Measurements from ENCODE around the gene UBE2B. TPM values are rescaled to one million over a fixed set of nuclear protein-coding genes. Genes with fewer than 3 reads are reported as not detected.

The UBE2B gene
- 19.3 and 22.1 TPM in 2 replicates for total RNA-seq (2014; rRNA removed; shearing (Covaris generic))
- 184 and 187 TPM in 2 replicates for polyA plus RNA-seq (2016; fragmentation: Nextera tagmentation; extraction: Ambion mirVana)
- long read RNA-seq, transcript UBE2B-201 (6 exons, 2,515 nt), result major isoform, 11 of 15 reads
- long read RNA-seq, partial matches to known transcripts, result 0 of 15 reads
- long read RNA-seq, other reads (novel, unspliced or antisense), result 2 of 15 reads

DNA sequence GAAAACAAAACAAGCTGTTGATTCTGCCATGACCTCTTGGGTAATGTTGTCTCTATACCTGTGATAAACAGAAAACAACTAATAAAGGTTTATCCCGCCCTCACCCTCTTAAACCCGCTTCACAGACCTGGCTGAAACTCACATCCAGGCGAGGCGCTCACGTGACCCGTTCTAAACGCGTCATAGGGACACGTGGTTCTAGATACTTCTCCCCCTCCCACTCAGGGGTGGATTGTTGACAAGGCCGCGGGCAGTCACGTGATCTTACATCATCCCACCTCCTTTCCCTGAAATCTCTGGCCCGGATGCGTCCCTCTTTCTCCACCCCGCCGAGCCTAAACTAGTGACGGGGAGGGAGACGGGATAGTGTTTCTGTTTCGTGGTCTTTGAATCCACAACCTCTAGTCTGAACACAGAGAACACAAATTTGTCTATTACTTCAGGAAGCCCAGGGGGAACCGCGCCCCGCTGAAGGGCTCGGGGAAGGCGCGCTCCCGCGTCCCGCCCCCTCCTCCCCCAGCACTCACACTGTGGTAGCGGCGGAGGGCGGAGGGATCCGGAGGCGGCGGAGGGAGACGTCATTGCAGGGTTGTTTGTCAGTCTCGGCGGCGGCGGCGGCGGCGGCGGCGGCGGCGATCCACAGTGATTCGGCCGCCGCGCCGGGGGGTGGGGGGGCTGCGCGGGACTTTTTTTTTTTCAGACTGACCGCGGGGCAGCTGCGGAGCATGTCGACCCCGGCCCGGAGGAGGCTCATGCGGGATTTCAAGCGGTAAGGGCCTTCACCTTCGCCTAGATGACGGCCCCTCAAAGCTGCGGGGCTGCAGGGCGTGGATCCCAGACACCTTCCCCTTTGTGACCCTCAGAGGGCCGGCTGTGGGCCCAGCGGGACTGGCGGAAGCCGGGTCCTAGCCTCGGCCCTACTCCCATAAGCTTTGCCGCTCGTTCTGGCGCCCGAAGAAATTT lies at the start of gene UBE2B:
UBE2B (plus strand) TSS at position 699 of the 963 bp plus-strand sequence; CDS start at position 726, 27 bp downstream.
- Histone ChIP-seq H3K4me2 (peak within 1 kb of the TSS; percentile 84), H3K4me3 (peak within 1 kb of the TSS; percentile 94), H3K9me2 (ENCODE audit: insufficient read depth) (no peaks in the 10 kb centered on the region), H3K36me3 (ENCODE audit: insufficient read depth) (no peaks in the 10 kb centered on the region), H3K79me2 (replicated peaks; ENCODE audit: insufficient read depth) (peaks cover 51% of the 10 kb centered on the region), H3K4me1 (ENCODE audit: insufficient read depth) (peaks cover 3% of the 10 kb centered on the region), H3K27me3 (ENCODE audit: insufficient read depth) (no peaks in the 10 kb centered on the region), H4K20me1 (replicated peaks; ENCODE audit: insufficient read depth) (peaks cover 22% of the 10 kb centered on the region), H3F3A (replicated peaks; ENCODE audit: low read depth) (no peaks in the 10 kb centered on the region), H2AFZ (peak within 1 kb of the TSS; percentile 21; the same call in 1 of the 2 replicates), H3K27ac (ENCODE audit: low read depth) (peak within 1 kb of the TSS; percentile 96)
- Mint-ChIP-seq H3K36me3 (ENCODE audit: low read depth) (peaks cover 35% of the 10 kb centered on the region; the same call in 2 of the 3 replicates), H3K27me3 (ENCODE audit: insufficient read depth, low read depth, poor library complexity) (peaks cover 20% of the 10 kb centered on the region), H3K27ac (peak within 1 kb of the TSS; percentile 100), H3K9me3 (no peaks in the 10 kb centered on the region; the same call in 2 of the 3 replicates), H3K4me3 (peak within 1 kb of the TSS; percentile 94), H3K4me1 (peaks cover 27% of the 10 kb centered on the region)
- peak; percentile 64 for ATAC-seq
- peak; percentile 100 for DNase-seq (ENCODE audit: low spot score)
- TF ChIP-seq ZNF331 (CRISPR knock-in tag; IDR thresholded peaks at IDR 0.05; ENCODE audit: low read depth), result no peak
- no peak for TF ChIP-seq STAT1 (IDR thresholded peaks at IDR 0.05; ENCODE audit: unreplicated experiment)
- no peak for TF ChIP-seq REST (IDR thresholded peaks at IDR 0.05; ENCODE audit: unreplicated experiment)
- TF ChIP-seq CREB1 (CRISPR knock-in tag; IDR thresholded peaks at IDR 0.05; ENCODE audit: low read depth), result peak; percentile 93
- no peak for TF ChIP-seq EZH2phosphoT487 (IDR thresholded peaks at IDR 0.05; ENCODE audit: unreplicated experiment)
- TF ChIP-seq ZNF114 (CRISPR knock-in tag; IDR thresholded peaks at IDR 0.05), result no peak
- TF ChIP-seq NANOG (IDR thresholded peaks at IDR 0.05; ENCODE audit: borderline replicate concordance), result no peak
- TF ChIP-seq ETS1 (IDR thresholded peaks at IDR 0.05), result peak; percentile 19; the same call in 1 of the 2 replicates
- TF ChIP-seq CTCF (conservative IDR thresholded peaks at IDR 0.05; ENCODE audit: low read depth in 2 of 2), result no peak
- TF ChIP-seq EZH2 (IDR thresholded peaks at IDR 0.05; ENCODE audit: low read depth, unreplicated experiment), result no peak
- TF ChIP-seq, protein P1, sequence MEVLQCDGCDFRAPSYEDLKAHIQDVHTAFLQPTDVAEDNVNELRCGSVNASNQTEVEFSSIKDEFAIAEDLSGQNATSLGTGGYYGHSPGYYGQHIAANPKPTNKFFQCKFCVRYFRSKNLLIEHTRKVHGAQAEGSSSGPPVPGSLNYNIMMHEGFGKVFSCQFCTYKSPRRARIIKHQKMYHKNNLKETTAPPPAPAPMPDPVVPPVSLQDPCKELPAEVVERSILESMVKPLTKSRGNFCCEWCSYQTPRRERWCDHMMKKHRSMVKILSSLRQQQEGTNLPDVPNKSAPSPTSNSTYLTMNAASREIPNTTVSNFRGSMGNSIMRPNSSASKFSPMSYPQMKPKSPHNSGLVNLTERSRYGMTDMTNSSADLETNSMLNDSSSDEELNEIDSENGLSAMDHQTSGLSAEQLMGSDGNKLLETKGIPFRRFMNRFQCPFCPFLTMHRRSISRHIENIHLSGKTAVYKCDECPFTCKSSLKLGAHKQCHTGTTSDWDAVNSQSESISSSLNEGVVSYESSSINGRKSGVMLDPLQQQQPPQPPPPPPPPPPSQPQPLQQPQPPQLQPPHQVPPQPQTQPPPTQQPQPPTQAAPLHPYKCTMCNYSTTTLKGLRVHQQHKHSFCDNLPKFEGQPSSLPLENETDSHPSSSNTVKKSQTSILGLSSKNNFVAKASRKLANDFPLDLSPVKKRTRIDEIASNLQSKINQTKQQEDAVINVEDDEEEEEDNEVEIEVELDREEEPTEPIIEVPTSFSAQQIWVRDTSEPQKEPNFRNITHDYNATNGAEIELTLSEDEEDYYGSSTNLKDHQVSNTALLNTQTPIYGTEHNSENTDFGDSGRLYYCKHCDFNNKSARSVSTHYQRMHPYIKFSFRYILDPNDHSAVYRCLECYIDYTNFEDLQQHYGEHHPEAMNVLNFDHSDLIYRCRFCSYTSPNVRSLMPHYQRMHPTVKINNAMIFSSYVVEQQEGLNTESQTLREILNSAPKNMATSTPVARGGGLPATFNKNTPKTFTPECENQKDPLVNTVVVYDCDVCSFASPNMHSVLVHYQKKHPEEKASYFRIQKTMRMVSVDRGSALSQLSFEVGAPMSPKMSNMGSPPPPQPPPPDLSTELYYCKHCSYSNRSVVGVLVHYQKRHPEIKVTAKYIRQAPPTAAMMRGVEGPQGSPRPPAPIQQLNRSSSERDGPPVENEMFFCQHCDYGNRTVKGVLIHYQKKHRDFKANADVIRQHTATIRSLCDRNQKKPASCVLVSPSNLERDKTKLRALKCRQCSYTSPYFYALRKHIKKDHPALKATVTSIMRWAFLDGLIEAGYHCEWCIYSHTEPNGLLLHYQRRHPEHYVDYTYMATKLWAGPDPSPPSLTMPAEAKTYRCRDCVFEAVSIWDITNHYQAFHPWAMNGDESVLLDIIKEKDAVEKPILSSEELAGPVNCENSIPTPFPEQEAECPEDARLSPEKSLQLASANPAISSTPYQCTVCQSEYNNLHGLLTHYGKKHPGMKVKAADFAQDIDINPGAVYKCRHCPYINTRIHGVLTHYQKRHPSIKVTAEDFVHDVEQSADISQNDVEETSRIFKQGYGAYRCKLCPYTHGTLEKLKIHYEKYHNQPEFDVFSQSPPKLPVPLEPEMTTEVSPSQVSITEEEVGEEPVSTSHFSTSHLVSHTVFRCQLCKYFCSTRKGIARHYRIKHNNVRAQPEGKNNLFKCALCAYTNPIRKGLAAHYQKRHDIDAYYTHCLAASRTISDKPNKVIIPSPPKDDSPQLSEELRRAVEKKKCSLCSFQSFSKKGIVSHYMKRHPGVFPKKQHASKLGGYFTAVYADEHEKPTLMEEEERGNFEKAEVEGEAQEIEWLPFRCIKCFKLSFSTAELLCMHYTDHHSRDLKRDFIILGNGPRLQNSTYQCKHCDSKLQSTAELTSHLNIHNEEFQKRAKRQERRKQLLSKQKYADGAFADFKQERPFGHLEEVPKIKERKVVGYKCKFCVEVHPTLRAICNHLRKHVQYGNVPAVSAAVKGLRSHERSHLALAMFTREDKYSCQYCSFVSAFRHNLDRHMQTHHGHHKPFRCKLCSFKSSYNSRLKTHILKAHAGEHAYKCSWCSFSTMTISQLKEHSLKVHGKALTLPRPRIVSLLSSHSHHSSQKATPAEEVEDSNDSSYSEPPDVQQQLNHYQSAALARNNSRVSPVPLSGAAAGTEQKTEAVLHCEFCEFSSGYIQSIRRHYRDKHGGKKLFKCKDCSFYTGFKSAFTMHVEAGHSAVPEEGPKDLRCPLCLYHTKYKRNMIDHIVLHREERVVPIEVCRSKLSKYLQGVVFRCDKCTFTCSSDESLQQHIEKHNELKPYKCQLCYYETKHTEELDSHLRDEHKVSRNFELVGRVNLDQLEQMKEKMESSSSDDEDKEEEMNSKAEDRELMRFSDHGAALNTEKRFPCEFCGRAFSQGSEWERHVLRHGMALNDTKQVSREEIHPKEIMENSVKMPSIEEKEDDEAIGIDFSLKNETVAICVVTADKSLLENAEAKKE (CRISPR knock-in tag; IDR thresholded peaks at IDR 0.05), result no peak
- TF ChIP-seq JUNB (IDR thresholded peaks at IDR 0.05; ENCODE audit: unreplicated experiment), result no peak
